Measurements from ENCODE around the gene TTC23. TPM values are rescaled to one million over a fixed set of nuclear protein-coding genes. Genes with fewer than 3 reads are reported as not detected.

The TTC23 gene
- total and polyA plus RNA-seq, 2 donors (not counting 3 experiments of a cell fraction or from before 2014, with no cell fraction given), result 4.1 to 27.3 TPM

DNA sequence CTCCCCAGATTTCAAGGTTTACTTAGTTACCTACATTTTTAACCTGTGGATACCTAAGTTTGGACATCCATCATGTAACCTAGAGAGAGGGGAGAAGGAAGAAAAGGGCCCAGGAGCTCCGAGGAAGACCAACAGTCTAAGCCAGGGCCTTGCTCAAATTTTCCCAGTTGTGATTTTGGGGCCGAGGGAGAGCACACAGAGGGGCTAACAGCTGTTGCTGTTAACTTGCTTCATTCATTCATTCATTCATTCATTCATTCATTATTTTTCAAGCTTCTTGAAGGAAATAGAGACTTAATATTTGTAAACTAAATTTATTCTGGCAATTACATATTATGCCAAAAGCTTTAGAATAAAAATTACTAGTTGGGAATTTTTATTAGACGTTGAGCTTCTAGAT, 121.6 kb downstream of the TTC23 start:
- Histone ChIP-seq H3K4me1 (ENCODE audit: control insufficient read depth, extremely low read depth, insufficient read depth, low read length) (peaks cover 39% of the 10 kb centered on the region), H2AFZ (ENCODE audit: low read depth, low read length) (no peak overlapping the region), H3K79me2 (ENCODE audit: control insufficient read depth, insufficient read depth, low read length) (no peaks in the 10 kb centered on the region), H3K27me3 (ENCODE audit: control insufficient read depth in 2 of 2, insufficient read depth in 2 of 2, low read length in 2 of 2) (no peaks in the 10 kb centered on the region), H3K9me3 (replicated peaks; ENCODE audit: control insufficient read depth, insufficient read depth, low read length) (no peaks in the 10 kb centered on the region), H3K36me3 (ENCODE audit: control insufficient read depth in 2 of 2, extremely low read depth in 1 of 2, insufficient read depth in 2 of 2, low read length in 2 of 2) (no peaks in the 10 kb centered on the region), H3K9ac (replicated peaks; ENCODE audit: extremely low read depth, insufficient read depth, low read length) (no peak overlapping the region), H3K4me3 (replicated peaks in 1 of 3; ENCODE audit: insufficient read depth in 1 of 3, low read depth in 1 of 3, low read length in 3 of 3) (no peak overlapping the region), H4K20me1 (replicated peaks; ENCODE audit: control insufficient read depth, extremely low read depth, insufficient read depth, low read length) (no peaks in the 10 kb centered on the region), H3K4me2 (ENCODE audit: insufficient read depth, low read length) (no peak overlapping the region), H3K27ac (ENCODE audit: insufficient read depth, low read depth, low read length) (no peak overlapping the region), H3K9me1 (replicated peaks; ENCODE audit: control insufficient read depth, extremely low read depth, insufficient read depth, low read length) (no peaks in the 10 kb centered on the region)
- POLR2A ChIA-PET, result no interaction called here
- CTCF ChIA-PET, result interaction anchor here (2.0 to 2.1 kb wide), 2 partner anchors 23 to 27 kb away, joined by 6 to 7 read pairs; partner anchors contain the start of gene SYNM
- TF ChIP-seq POLR2AphosphoS5 (IDR thresholded peaks at IDR 0.05; ENCODE audit: insufficient read depth, low read depth, low read length), result no peak
- no peak for TF ChIP-seq POLR2A (IDR thresholded peaks at IDR 0.05; ENCODE audit: low read depth, low read length)
- TF ChIP-seq EZH2 (IDR thresholded peaks at IDR 0.05; ENCODE audit: borderline replicate concordance, low read depth, low read length, severe bottlenecking), result no peak
- no peak for TF ChIP-seq MYC (IDR thresholded peaks at IDR 0.05; ENCODE audit: low read depth, low read length)
- TF ChIP-seq GATA2 (IDR thresholded peaks at IDR 0.05; ENCODE audit: insufficient read depth, insufficient read length, low read depth, low read length), result no peak
- TF ChIP-seq, protein P1, sequence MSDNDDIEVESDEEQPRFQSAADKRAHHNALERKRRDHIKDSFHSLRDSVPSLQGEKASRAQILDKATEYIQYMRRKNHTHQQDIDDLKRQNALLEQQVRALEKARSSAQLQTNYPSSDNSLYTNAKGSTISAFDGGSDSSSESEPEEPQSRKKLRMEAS (IDR thresholded peaks at IDR 0.05; ENCODE audit: insufficient read depth, insufficient read length), result no peak
- dilution Hi-C loops (cut with MboI; ENCODE audit: extremely low pct_ligation_motif_present, low sequenced_read_pairs) (no loop called here), intact Hi-C loops (cut with micrococcal nuclease) (no loop called here)
- no TSS peak for BruUV-seq (replicated peaks)
- DNase-seq (ENCODE audit: low read depth, low spot score), result no peak
- FAIRE-seq, result no peak

DNA sequence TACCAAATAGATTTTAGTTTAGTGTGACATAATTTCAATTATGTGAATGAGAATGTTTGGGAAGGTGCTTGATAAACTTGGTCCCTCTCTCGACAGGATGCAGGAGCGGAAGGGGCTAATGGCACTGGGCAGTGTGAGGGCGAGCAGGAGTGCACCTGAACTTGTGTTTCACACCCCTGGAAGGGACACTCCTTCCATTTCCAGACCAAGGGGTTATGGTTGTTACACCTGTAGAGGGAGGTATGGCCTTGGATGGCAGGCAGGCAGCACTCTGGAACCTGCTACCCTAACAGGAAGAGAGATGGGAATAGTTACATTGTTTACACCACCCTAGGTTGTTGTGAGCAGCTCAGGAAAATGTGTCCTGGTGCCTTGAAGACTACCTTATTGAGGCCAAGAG, 122.5 kb downstream of the TTC23 start:
- H3K4me1 ChIP-seq (ENCODE audit: control insufficient read depth, extremely low read depth, insufficient read depth, low read length), result peaks cover 45% of the 10 kb centered on the region
- dilution Hi-C loops (cut with MboI; ENCODE audit: extremely low pct_ligation_motif_present, low sequenced_read_pairs) (no loop called here), intact Hi-C loops (cut with micrococcal nuclease) (no loop called here)
- no peak overlapping the region for H2AFZ ChIP-seq (ENCODE audit: low read depth, low read length)
- ChIA-PET CTCF (interaction anchor here (1.0 to 2.0 kb wide), 3 partner anchors 8 to 27 kb away, joined by 3 to 6 read pairs (median 3); partner anchors contain the start of gene SYNM), POLR2A (no interaction called here)
- no peak overlapping the region for H3K27ac ChIP-seq (ENCODE audit: insufficient read depth, low read depth, low read length)
- H4K20me1 ChIP-seq (replicated peaks; ENCODE audit: control insufficient read depth, extremely low read depth, insufficient read depth, low read length), result no peaks in the 10 kb centered on the region
- TF ChIP-seq, protein P1 (IDR thresholded peaks at IDR 0.05; ENCODE audit: insufficient read depth, insufficient read length), result no peak
- no peak for TF ChIP-seq EZH2 (IDR thresholded peaks at IDR 0.05; ENCODE audit: borderline replicate concordance, low read depth, low read length, severe bottlenecking)
- TF ChIP-seq JUN (IDR thresholded peaks at IDR 0.05; ENCODE audit: borderline replicate concordance, insufficient read depth, insufficient read length, low read depth), result no peak
- no peak for TF ChIP-seq POLR2A (IDR thresholded peaks at IDR 0.05; ENCODE audit: low read depth, low read length)
- TF ChIP-seq, protein P2, sequence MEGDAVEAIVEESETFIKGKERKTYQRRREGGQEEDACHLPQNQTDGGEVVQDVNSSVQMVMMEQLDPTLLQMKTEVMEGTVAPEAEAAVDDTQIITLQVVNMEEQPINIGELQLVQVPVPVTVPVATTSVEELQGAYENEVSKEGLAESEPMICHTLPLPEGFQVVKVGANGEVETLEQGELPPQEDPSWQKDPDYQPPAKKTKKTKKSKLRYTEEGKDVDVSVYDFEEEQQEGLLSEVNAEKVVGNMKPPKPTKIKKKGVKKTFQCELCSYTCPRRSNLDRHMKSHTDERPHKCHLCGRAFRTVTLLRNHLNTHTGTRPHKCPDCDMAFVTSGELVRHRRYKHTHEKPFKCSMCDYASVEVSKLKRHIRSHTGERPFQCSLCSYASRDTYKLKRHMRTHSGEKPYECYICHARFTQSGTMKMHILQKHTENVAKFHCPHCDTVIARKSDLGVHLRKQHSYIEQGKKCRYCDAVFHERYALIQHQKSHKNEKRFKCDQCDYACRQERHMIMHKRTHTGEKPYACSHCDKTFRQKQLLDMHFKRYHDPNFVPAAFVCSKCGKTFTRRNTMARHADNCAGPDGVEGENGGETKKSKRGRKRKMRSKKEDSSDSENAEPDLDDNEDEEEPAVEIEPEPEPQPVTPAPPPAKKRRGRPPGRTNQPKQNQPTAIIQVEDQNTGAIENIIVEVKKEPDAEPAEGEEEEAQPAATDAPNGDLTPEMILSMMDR (IDR thresholded peaks at IDR 0.05; ENCODE audit: extremely low read depth in 1 of 2, insufficient read depth in 1 of 2, low read depth in 1 of 2, low read length in 2 of 2), result no peak
- no peak for TF ChIP-seq MYC (IDR thresholded peaks at IDR 0.05; ENCODE audit: low read depth, low read length)
- TF ChIP-seq POLR2AphosphoS5 (IDR thresholded peaks at IDR 0.05; ENCODE audit: insufficient read depth, low read depth, low read length), result no peak
- no peak for TF ChIP-seq FOS (IDR thresholded peaks at IDR 0.05; ENCODE audit: borderline replicate concordance, insufficient read depth, low read length)
- no peak for TF ChIP-seq GATA2 (IDR thresholded peaks at IDR 0.05; ENCODE audit: insufficient read depth, insufficient read length, low read depth, low read length)
- no peaks in the 10 kb centered on the region for H3K36me3 ChIP-seq (ENCODE audit: control insufficient read depth in 2 of 2, extremely low read depth in 1 of 2, insufficient read depth in 2 of 2, low read length in 2 of 2)
- H3K9ac ChIP-seq (replicated peaks; ENCODE audit: extremely low read depth, insufficient read depth, low read length), result no peak overlapping the region
- H3K4me2 ChIP-seq (ENCODE audit: insufficient read depth, low read length), result no peak overlapping the region
- DNase-seq (ENCODE audit: low read depth, low spot score), result no peak
- no peaks in the 10 kb centered on the region for H3K9me1 ChIP-seq (replicated peaks; ENCODE audit: control insufficient read depth, extremely low read depth, insufficient read depth, low read length)
- no peak overlapping the region for H3K4me3 ChIP-seq (replicated peaks in 1 of 3; ENCODE audit: insufficient read depth in 1 of 3, low read depth in 1 of 3, low read length in 3 of 3)
- H3K79me2 ChIP-seq (ENCODE audit: control insufficient read depth, insufficient read depth, low read length), result no peaks in the 10 kb centered on the region
- no peaks in the 10 kb centered on the region for H3K27me3 ChIP-seq (ENCODE audit: control insufficient read depth in 2 of 2, insufficient read depth in 2 of 2, low read length in 2 of 2)
- no TSS peak for BruUV-seq (replicated peaks)
- H3K9me3 ChIP-seq (replicated peaks; ENCODE audit: control insufficient read depth, insufficient read depth, low read length), result no peaks in the 10 kb centered on the region
- FAIRE-seq, result no peak

Data from endothelial cell of umbilical vein (primary cell).